ENCODE data around the gene TSPAN9. TPM values are rescaled to one million over a fixed set of nuclear protein-coding genes. Genes with fewer than 3 reads are reported as not detected.

The TSPAN9 gene
- total RNA-seq, 1 experiment from 2014 or later: 35.5 TPM

DNA sequence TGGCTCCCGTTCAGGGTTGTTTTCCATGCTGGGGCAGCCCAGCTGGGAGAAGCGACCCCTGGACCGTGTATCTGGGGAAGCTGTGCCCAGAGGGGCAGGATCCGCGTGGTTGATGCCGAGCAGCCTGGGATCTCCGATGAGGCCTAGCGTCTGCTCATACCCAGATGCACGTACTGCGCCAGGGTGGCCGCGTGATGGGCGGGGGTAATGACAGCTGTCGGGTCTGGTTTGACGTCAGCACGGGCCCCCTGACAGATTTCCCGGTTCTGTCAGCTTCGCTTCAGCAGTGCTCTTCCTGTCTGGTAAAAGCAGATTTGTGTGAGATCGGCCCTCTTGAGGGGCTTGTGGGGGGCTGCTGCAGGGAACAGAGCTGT lies 147.3 kb downstream of the TSPAN9 start:
- no TSS peak for BruUV-seq (replicated peaks)

DNA sequence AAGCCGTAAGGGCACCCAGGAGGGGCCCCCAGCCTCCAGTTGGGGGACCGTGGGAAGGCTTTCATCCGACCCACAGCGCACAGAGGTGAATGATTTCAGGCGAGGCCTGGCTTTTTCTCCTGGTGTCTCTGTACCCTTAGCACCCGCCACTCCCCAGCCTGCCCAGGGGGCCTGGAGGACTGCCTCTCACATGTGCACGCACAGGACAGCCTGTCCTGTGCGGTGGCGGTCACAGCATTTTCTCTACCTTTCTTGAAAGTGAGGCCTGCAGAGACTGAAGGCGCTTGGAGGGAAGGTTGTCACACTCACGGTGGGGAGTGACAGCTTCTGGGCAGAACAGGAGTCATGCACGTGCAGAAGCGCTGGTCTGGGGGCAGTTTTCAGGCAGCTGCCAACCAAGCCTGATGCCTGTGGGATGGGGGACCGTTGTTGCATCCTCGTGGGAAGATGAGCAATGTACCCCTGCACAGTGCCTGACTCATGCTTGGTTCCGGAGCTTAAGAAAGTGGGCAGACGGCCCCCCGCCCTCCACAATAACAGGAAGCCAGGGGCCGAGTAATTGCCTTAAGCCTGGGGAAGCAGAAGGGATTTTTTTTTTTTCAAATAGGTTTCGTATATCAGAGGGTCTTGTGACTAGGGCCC lies 148.1 kb downstream of the TSPAN9 start:
- TF ChIP-seq, protein P1, sequence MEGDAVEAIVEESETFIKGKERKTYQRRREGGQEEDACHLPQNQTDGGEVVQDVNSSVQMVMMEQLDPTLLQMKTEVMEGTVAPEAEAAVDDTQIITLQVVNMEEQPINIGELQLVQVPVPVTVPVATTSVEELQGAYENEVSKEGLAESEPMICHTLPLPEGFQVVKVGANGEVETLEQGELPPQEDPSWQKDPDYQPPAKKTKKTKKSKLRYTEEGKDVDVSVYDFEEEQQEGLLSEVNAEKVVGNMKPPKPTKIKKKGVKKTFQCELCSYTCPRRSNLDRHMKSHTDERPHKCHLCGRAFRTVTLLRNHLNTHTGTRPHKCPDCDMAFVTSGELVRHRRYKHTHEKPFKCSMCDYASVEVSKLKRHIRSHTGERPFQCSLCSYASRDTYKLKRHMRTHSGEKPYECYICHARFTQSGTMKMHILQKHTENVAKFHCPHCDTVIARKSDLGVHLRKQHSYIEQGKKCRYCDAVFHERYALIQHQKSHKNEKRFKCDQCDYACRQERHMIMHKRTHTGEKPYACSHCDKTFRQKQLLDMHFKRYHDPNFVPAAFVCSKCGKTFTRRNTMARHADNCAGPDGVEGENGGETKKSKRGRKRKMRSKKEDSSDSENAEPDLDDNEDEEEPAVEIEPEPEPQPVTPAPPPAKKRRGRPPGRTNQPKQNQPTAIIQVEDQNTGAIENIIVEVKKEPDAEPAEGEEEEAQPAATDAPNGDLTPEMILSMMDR (conservative IDR thresholded peaks at IDR 0.05; ENCODE audit: low read depth, low read length): no peak
- TF ChIP-seq EZH2 (IDR thresholded peaks at IDR 0.05; ENCODE audit: borderline replicate concordance, low read depth, low read length, poor library complexity, severe bottlenecking): no peak
- no peaks in the 10 kb centered on the region for H3K27me3 ChIP-seq (replicated peaks; ENCODE audit: insufficient read depth, low read depth, low read length, poor library complexity)
- intact Hi-C loops (cut with micrococcal nuclease; ENCODE audit: unreplicated experiment): no loop called here
- H3K36me3 ChIP-seq (ENCODE audit: insufficient read depth, low read length, poor library complexity, severe bottlenecking): no peaks in the 10 kb centered on the region
- BruUV-seq (replicated peaks): no TSS peak
- ChIA-PET CTCF (interaction anchor here (0.6 to 1.5 kb wide), 2 partner anchors 23 to 50 kb away, joined by 3 read pairs; no protein-coding TSS in a partner anchor), POLR2A (ENCODE audit: low non-redundant PET) (no interaction called here)
- no peaks in the 10 kb centered on the region for H3K9me3 ChIP-seq (ENCODE audit: low read depth, low read length, poor library complexity, severe bottlenecking)
- H3K4me1 ChIP-seq (ENCODE audit: insufficient read depth, low read length, poor library complexity, severe bottlenecking): peaks cover 22% of the 10 kb centered on the region
- H3K4me3 ChIP-seq (ENCODE audit: low read depth, low read length, poor library complexity, severe bottlenecking): no peak overlapping the region
- peak; percentile 79 for DNase-seq (ENCODE audit: low spot score)
- H3K27ac ChIP-seq (ENCODE audit: low read depth, low read length, poor library complexity, severe bottlenecking): peak overlapping the region; percentile 56

More for the DNA sequence above, 147.3 kb downstream of the TSPAN9 start:
- intact Hi-C loops (cut with micrococcal nuclease; ENCODE audit: unreplicated experiment): no loop called here
- Histone ChIP-seq H3K36me3 (ENCODE audit: insufficient read depth, low read length, poor library complexity, severe bottlenecking) (no peaks in the 10 kb centered on the region), H3K4me1 (ENCODE audit: insufficient read depth, low read length, poor library complexity, severe bottlenecking) (peaks cover 22% of the 10 kb centered on the region), H3K27me3 (replicated peaks; ENCODE audit: insufficient read depth, low read depth, low read length, poor library complexity) (no peaks in the 10 kb centered on the region), H3K27ac (ENCODE audit: low read depth, low read length, poor library complexity, severe bottlenecking) (no peak overlapping the region), H3K4me3 (ENCODE audit: low read depth, low read length, poor library complexity, severe bottlenecking) (no peak overlapping the region), H3K9me3 (ENCODE audit: low read depth, low read length, poor library complexity, severe bottlenecking) (no peaks in the 10 kb centered on the region)
- POLR2A ChIA-PET (ENCODE audit: low non-redundant PET): no interaction called here
- no peak for TF ChIP-seq EZH2 (IDR thresholded peaks at IDR 0.05; ENCODE audit: borderline replicate concordance, low read depth, low read length, poor library complexity, severe bottlenecking)
- TF ChIP-seq, protein P1 (conservative IDR thresholded peaks at IDR 0.05; ENCODE audit: low read depth, low read length): no peak
- DNase-seq (ENCODE audit: low spot score): no peak
- CTCF ChIA-PET: interaction anchor here (1.5 kb wide), 1 partner anchor 51 kb away, joined by 3 read pairs; no protein-coding TSS in a partner anchor

- POLR2A ChIA-PET (ENCODE audit: low non-redundant PET): interaction anchor here (0.6 kb wide), 1 partner anchor 122 kb away, joined by 3 read pairs; no protein-coding TSS in a partner anchor
- Histone ChIP-seq H3K4me3 (ENCODE audit: low read depth, low read length, poor library complexity, severe bottlenecking) (no peak overlapping the region), H3K4me1 (ENCODE audit: insufficient read depth, low read length, poor library complexity, severe bottlenecking) (peaks cover 25% of the 10 kb centered on the region), H3K27me3 (replicated peaks; ENCODE audit: insufficient read depth, low read depth, low read length, poor library complexity) (no peaks in the 10 kb centered on the region), H3K36me3 (ENCODE audit: insufficient read depth, low read length, poor library complexity, severe bottlenecking) (no peaks in the 10 kb centered on the region), H3K9me3 (ENCODE audit: low read depth, low read length, poor library complexity, severe bottlenecking) (no peaks in the 10 kb centered on the region), H3K27ac (ENCODE audit: low read depth, low read length, poor library complexity, severe bottlenecking) (peak overlapping the region; percentile 56)
- DNase-seq (ENCODE audit: low spot score): no peak
- CTCF ChIA-PET: interaction anchor here (1.5 kb wide), 1 partner anchor 49 kb away, joined by 3 read pairs; no protein-coding TSS in a partner anchor
- TF ChIP-seq, protein P1 (conservative IDR thresholded peaks at IDR 0.05; ENCODE audit: low read depth, low read length): no peak
- no peak for TF ChIP-seq EZH2 (IDR thresholded peaks at IDR 0.05; ENCODE audit: borderline replicate concordance, low read depth, low read length, poor library complexity, severe bottlenecking)
- BruUV-seq (replicated peaks): no TSS peak
- intact Hi-C loops (cut with micrococcal nuclease; ENCODE audit: unreplicated experiment): no loop called here
Measured at GRCh38 chr12:3225796-3226180, 148.6 kb downstream of the TSPAN9 start.
